Transverse colon (tissue), 4 donors: ENCODE data around the gene SNX5. TPM values are rescaled to one million over a fixed set of nuclear protein-coding genes. Genes with fewer than 3 reads are reported as not detected.

Source experiments
- DNase-seq: peaks from one replicate; pipeline ENCODE4 v3.0.0-alpha.2; 2019
- H3K27ac ChIP-seq, 4 donors: fragments of 200-600 bp; sonication (generic); 2 replicates each; pipeline ENCODE4 v1.5.1; 2016 to 2018; ENCODE audit warnings: inconsistent platforms in 4 of 4
- H3K27me3 ChIP-seq: fragments of 200-600 bp; sonication (generic); 2 replicates; pipeline ENCODE4 v1.5.1; 2017; ENCODE audit warnings: inconsistent platforms
- H3K36me3 ChIP-seq, 4 donors: fragments of 200-600 bp; sonication (generic); 2 replicates each; pipeline ENCODE4 v1.5.1; 2017 to 2019; ENCODE audit warnings: inconsistent platforms in 4 of 4
- H3K4me1 ChIP-seq, 4 donors: fragments of 200-600 bp; sonication (generic); 2 replicates each; pipeline ENCODE4 v1.5.1; 2017 to 2020; ENCODE audit warnings: inconsistent platforms in 4 of 4
- H3K4me3 ChIP-seq, 4 donors: fragments of 200-600 bp; sonication (generic); 1 replicate in 1 of 4; 2 replicates in 3 of 4; pipeline versions ENCODE4 v1.5.1 to v1.6.1; 2017 to 2019; ENCODE audit warnings: inconsistent platforms in 4 of 4
- H3K9me3 ChIP-seq, 2 donors: fragments of 200-600 bp; sonication (generic); 2 replicates each; pipeline ENCODE4 v1.5.1; 2017 to 2019; ENCODE audit warnings: inconsistent platforms in 2 of 2
- EP300 ChIP-seq: sonication (generic); formaldehyde crosslinking; IDR thresholded peaks from one replicate; pipeline ENCODE4 v1.6.1; 2017; ENCODE audit warnings: antibody characterized with exemption, low read depth
- POLR2A ChIP-seq: fragments of 450-650 bp; IDR thresholded peaks from one replicate; pipeline ENCODE4 v1.6.1; 2016; ENCODE audit warnings: antibody characterized with exemption, mild to moderate bottlenecking, moderate library complexity
- POLR2AphosphoS5 ChIP-seq, 3 donors: sonication (generic); formaldehyde crosslinking; IDR thresholded peaks; one replicate each; pipeline ENCODE4 v1.6.1; 2016; ENCODE audit warnings: antibody characterized with exemption in 3 of 3
- WGBS, 2 donors: methylation state at CpG; one replicate each; pipeline ENCODE4 v1.1.5; 2018; ENCODE audit warnings: low coverage in 1 of 2; 5-methylcytosine and 5-hydroxymethylcytosine counted together
- in situ Hi-C, 4 donors: fragments of 200-750 bp; cut with MboI; loops; one replicate each; pipeline versions ENCODE4 v1.15.0 to v1.15.1; 2017; ENCODE audit warnings: low sequenced_read_pairs in 3 of 4, low pct_ligation_motif_present in 1 of 4, low pct_unique_long_range_greater_than_20kb in 1 of 4
- intact Hi-C: fragments of 100-400 bp; cut with DNase I; formaldehyde crosslinking; loops from one replicate; pipeline ENCODE4 v1.15.1; 2023; ENCODE audit warnings: low total_unique reads
- small RNA-seq, 4 donors: library from RNA; depleted of rRNA; stranded (forward); fragments of <200 nt; gene quantifications; one replicate each; pipeline ENCODE3, GENCODE V24; 2016
- total RNA-seq, 4 donors: library from RNA; depleted of rRNA; stranded (reverse); fragments of >200 nt; gene quantifications; one replicate each; pipeline ENCODE4 v1.1.0, GENCODE V29; 2016
- TF ChIP-seq, protein P1 (sequence below), 5 experiments: fragments of 200-600 bp in 3 of 5; fragments of 450-650 bp in 2 of 5; sonication (generic) in 3 of 5; IDR thresholded peaks; 1 replicate in 2 of 5; 2 replicates in 3 of 5; pipeline ENCODE4 v1.5.1; 2016 to 2017; ENCODE audit warnings: antibody characterized with exemption in 5 of 5, inconsistent platforms in 3 of 5, mild to moderate bottlenecking in 2 of 5, moderate library complexity in 1 of 5

SNX5 gene
- total RNA-seq, 4 donors from 2014 or later: 91.9 to 160 (median 122) TPM

DNA sequence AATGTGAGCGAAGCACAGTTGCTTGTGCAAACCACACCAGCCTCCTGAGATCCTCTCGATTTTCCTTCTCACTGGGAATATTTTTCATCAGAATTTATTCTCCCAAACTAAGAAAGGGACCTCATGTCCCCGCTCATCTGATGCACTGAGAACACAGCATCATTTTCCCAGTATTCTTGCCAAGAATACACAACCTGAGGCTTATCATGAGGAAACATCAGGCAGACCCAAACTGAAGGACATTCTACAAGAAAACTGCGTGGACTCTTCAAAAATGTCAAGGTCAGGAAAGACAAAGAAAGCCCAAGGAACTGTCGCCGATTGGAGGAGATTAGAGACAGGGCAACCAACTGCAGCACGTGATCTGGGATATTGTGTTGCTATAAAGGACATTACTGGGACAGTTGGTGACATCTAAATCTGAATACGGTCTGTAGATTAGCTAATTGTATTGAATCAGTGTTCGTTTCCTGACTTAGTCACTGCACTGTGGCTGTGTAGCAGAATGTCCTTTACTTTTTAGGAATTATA is 72.3 kb downstream of the SNX5 start:
- intact Hi-C loops: loop anchor here (5.0 kb wide), 1 partner anchor 214 kb away; the partner anchor contains the start of gene RRBP1
- 50 to 52% methylated on average over 9 of the region's 9 CpGs for WGBS, 2 donors
- H3K9me3 ChIP-seq: no peaks in the 10 kb centered on the region
- TF ChIP-seq POLR2AphosphoS5 (IDR thresholded peaks at IDR 0.05) (peak in 1 of 3 donors; percentile 12), EP300 (no peak), POLR2A (no peak)
- no peaks in the 10 kb centered on the region for H3K27me3 ChIP-seq
- no peaks in the 10 kb centered on the region for H3K36me3 ChIP-seq
- H3K27ac ChIP-seq: peak overlapping the region; percentile 51 to 79 (median 70)
- peak overlapping the region in 1 of 4 donors; percentile 13 for H3K4me3 ChIP-seq
- peaks cover 0 to 22% (median 2%) of the 10 kb centered on the region in 4 donors for H3K4me1 ChIP-seq
- no peak for DNase-seq
- in situ Hi-C loops: loop anchor here in 3 of 4 donors (10.0 to 25.0 kb wide), 3 partner anchors 209 to 359 kb away; partner anchors contain the start of genes BANF2 (in 1 of the 3), BFSP1 (in 1 of the 3) and RRBP1 (in 1 of the 3)

DNA sequence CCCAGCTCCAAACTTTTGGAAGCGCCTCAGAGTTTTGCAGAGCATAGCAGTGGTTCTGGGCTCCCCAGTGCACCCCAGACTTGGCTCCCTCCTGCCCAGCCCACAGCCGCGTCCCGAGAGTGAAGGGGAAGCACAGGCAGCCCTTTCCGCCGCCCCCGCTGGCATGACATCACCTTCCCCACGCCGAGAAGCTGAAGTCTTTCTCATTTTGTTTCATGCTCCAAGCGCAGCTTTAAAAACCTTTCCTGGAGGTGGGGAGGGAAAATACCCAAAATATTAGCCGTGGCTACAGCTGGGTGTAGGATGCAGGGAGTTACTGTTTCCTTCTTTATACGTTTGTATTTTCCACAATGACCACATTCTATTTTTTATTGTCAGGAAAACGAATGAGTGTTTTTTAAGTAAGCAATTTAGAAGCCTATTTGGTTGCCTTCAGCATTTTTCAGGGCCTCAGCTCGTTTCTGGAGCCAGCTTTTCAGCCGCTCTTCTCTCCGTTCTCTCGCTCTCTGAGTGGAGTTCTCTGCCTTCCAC is 72.9 kb downstream of the SNX5 start:
- WGBS, 2 donors: 52 to 63% methylated on average over 5 to 16 of the region's 17 CpGs

DNA sequence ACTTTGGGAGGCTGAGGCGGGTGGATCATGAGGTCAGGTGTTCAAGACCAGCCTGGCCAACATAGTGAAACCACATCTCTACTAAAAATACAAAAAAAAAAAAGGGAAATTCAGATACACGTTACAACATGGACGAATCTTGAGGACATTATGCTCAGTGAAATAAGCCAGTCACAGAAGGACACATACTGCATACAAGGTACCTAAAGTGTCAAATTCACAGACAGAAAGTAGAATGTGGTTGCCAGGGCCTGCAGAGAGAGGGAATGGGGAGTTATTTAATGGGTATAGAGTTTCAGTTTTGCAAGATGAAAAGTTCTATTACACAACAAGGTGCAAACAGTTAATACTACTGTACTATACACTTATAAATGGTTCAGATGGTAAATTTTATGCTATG is 75.1 kb downstream of the SNX5 start:
- no peak overlapping the region for H3K4me3 ChIP-seq
- H3K9me3 ChIP-seq: no peaks in the 10 kb centered on the region
- peaks cover 0 to 22% (median 2%) of the 10 kb centered on the region in 4 donors for H3K4me1 ChIP-seq
- intact Hi-C loops (loop anchor here (5.0 kb wide), 1 partner anchor 1539 kb away; no protein-coding TSS in a partner anchor), in situ Hi-C loops (loop anchor here in 3 of 4 donors (10.0 to 25.0 kb wide), 3 partner anchors 206 to 356 kb away; partner anchors contain the start of genes BANF2 (in 1 of the 3), BFSP1 (in 1 of the 3) and RRBP1 (in 1 of the 3))
- H3K27me3 ChIP-seq: no peaks in the 10 kb centered on the region
- H3K36me3 ChIP-seq: no peaks in the 10 kb centered on the region
- no peak overlapping the region for H3K27ac ChIP-seq
- WGBS, 2 donors: 83 to 84% methylated on average over 3 of the region's 3 CpGs
- no peak for DNase-seq
- no peak for TF ChIP-seq EP300
- TF ChIP-seq POLR2A: no peak
- TF ChIP-seq POLR2AphosphoS5 (IDR thresholded peaks at IDR 0.05): no peak
- TF ChIP-seq, protein P1, sequence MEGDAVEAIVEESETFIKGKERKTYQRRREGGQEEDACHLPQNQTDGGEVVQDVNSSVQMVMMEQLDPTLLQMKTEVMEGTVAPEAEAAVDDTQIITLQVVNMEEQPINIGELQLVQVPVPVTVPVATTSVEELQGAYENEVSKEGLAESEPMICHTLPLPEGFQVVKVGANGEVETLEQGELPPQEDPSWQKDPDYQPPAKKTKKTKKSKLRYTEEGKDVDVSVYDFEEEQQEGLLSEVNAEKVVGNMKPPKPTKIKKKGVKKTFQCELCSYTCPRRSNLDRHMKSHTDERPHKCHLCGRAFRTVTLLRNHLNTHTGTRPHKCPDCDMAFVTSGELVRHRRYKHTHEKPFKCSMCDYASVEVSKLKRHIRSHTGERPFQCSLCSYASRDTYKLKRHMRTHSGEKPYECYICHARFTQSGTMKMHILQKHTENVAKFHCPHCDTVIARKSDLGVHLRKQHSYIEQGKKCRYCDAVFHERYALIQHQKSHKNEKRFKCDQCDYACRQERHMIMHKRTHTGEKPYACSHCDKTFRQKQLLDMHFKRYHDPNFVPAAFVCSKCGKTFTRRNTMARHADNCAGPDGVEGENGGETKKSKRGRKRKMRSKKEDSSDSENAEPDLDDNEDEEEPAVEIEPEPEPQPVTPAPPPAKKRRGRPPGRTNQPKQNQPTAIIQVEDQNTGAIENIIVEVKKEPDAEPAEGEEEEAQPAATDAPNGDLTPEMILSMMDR (IDR thresholded peaks at IDR 0.05): no peak

More for the DNA sequence above, 72.9 kb downstream of the SNX5 start:
- DNase-seq: peak; percentile 58
- Histone ChIP-seq H3K27ac (peak overlapping the region; percentile 51 to 79 (median 70)), H3K9me3 (no peaks in the 10 kb centered on the region), H3K27me3 (no peaks in the 10 kb centered on the region), H3K36me3 (no peaks in the 10 kb centered on the region), H3K4me3 (peak overlapping the region in 3 of 4 donors; percentile 13 to 20 (median 16)), H3K4me1 (peaks cover 0 to 22% (median 2%) of the 10 kb centered on the region in 4 donors)
- no peak for TF ChIP-seq EP300
- intact Hi-C loops: loop anchor here (5.0 kb wide), 1 partner anchor 213 kb away; the partner anchor contains the start of gene RRBP1
- in situ Hi-C loops: loop anchor here in 3 of 4 donors (10.0 to 25.0 kb wide), 3 partner anchors 208 to 358 kb away; partner anchors contain the start of genes BANF2 (in 1 of the 3), BFSP1 (in 1 of the 3) and RRBP1 (in 1 of the 3)

DNA sequence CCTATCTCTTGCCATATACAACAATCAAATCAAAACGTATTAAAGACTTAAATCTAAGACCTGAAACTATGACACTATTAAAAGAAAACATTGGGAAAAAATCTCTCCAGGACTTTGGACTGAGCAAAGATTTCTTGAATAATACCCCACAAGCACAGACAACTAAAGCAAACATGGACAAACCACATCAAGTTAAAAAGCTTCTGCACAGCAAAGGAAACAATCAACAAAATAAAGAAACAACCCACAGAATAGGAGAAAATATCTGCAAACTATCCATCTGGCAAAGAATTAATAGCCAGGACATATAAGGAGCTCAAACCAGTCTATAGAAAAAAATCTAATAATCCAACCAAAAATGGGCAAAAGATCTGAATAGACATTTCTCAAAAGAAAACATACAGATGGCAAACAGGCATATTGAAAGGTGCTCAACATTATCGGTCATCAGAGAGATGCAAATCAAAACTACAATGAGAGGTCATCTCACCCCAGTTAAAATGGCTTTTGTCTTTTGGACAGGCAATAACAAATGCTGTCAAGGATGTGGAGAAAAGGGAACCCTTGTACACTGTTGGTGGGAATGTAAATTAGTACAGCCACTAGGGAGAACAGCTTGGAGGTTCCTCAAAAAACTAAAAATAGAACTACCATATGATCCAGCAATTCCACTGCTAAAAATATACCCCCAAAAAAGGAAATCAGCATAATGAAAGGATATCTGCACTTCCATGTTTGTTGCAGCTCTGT is 76.2 kb downstream of the SNX5 start:
- DNase-seq: no peak
- no peaks in the 10 kb centered on the region for H3K36me3 ChIP-seq
- H3K4me3 ChIP-seq: no peak overlapping the region
- in situ Hi-C loops (loop anchor here in 3 of 4 donors (10.0 to 25.0 kb wide), 3 partner anchors 205 to 355 kb away; partner anchors contain the start of genes BANF2 (in 1 of the 3), BFSP1 (in 1 of the 3) and RRBP1 (in 1 of the 3)), intact Hi-C loops (loop anchor here (5.0 kb wide), 1 partner anchor 1540 kb away; no protein-coding TSS in a partner anchor)
- TF ChIP-seq POLR2AphosphoS5 (IDR thresholded peaks at IDR 0.05) (no peak), EP300 (no peak), POLR2A (no peak)
- TF ChIP-seq, protein P1 (IDR thresholded peaks at IDR 0.05): no peak
- no peaks in the 10 kb centered on the region for H3K27me3 ChIP-seq
- no peak overlapping the region for H3K27ac ChIP-seq
- H3K9me3 ChIP-seq: no peaks in the 10 kb centered on the region
- 45 to 67% methylated on average over 2 of the region's 2 CpGs for WGBS, 2 donors
- peaks cover 0 to 19% (median 6%) of the 10 kb centered on the region in 4 donors for H3K4me1 ChIP-seq

Small RNAs within 50 kb of the gene (small RNA-seq; reads per million reads assigned to genes)
- gene RNU6-192P: 0 reads per million in 4 donors
- 445 to 883 (median 766) reads per million in 4 donors for gene SNORD17

Other genes with a start within 250 kb of the SNX5 start
- 10 to 100 TPM in 3 of 4 donors, 1 to 10 TPM in 1; 4.1 to 18.8 (median 14.3) TPM for gene MGME1, start 224 bp upstream of the SNX5 start, total RNA-seq
- 10 to 100 TPM; 28.4 to 87.6 (median 48.3) TPM for gene OVOL2, start 89.1 kb upstream of the SNX5 start, total RNA-seq
- 10 to 100 TPM; 17.3 to 58.0 (median 24.0) TPM for gene KAT14, start 169.1 kb upstream of the SNX5 start, total RNA-seq
- 10 to 100 TPM in 2 of 4 donors, 1 to 10 TPM in 2; 2.8 to 17.7 (median 11.2) TPM for gene PET117, start 169.1 kb upstream of the SNX5 start, total RNA-seq